Skeletal muscle cell (primary cell): ENCODE data around the gene CACUL1.
"Not testable (repeated sequence)": the region's sequence is repeated elsewhere in the genome, so short reads cannot be mapped to it uniquely, and the experiment has no call there.

Experiments used
- DNase-seq: peaks from one replicate; pipeline ENCODE4 v3.0.0-alpha.2; 2010; ENCODE audit warnings: low read depth
- H3K4me3 ChIP-seq: 2 replicates; pipeline ENCODE4 v1.5.1; 2011; ENCODE audit warnings: low read depth, mild to moderate bottlenecking, control low read depth, low read length, moderate library complexity

The CACUL1 gene

DNA sequence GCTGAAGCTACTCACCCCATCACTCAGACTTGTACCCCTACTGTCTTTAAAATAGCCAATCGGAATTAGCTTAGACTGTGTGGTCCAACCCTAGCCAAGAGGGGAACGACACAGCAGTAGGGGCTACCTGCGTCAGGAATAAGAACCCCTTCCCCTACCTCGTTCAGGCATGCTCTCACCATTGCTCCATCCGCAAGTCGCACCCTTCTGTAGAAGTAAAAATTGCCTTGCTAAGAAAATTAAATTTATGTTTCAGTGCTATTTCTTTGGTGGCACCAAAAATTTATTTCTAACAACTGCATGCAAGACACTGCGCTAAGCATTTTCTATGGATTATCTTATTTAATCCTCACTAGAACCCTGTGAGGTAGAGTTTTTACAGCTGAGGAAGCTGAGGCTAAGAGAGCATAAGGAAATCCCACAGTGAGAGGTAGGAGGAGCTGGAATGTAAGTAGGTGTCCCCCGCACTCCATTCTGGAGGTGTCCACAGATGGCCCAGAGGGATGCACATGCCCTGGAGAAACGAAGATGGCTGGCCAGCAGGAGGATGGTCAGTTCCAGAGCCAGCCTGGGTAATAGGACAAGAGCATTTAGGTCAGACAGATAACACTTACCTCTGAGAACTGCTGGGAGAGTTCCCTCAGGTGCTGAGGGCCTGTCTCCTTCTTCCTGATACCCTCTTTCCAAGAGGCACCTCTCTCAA is 15.3 kb upstream of the CACUL1 start:
- H3K4me3 ChIP-seq = no peak overlapping the region
- DNase-seq = no peak

DNA sequence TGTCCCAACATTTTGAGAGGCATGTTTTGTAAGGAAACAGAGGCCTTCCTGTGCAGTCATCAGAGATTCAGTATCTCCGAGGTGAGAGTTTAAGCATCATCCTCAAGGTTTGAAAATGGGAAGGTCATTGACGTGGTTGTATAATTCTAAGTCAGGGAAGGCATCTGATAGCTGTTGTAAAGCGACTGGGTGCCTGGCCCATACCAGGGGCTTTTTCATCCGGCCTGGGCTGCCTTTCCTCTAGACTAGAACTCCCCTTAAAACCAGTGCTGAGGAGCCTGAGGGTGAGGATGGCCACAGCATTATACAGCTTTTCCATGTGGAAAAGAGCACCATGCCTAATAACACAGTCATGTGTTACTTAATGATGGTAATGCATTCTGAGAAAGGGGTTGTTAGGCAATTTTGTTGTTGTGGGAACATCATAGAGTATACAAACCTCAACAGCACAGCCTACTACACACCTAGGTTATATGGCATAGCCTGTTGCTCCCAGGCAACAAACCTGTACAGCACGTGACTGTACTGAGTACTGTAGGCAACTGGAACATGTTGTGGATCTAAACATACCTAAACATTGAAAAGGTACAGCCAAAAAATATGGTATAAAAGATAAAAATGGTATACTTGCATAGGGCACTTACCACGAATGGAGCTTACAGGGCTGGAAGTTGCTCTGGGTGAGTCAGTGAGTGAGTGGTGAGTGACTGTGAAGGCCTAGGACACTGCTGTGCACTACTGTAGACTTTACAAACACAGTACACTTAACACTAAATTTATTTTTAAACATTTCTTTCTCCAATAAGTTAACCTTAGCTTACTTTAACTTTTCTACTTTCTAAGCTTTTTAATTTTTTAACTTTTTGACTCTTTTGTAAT is 13.5 kb upstream of the CACUL1 start:
- H3K4me3 ChIP-seq = no peak overlapping the region
- no peak for DNase-seq

DNA sequence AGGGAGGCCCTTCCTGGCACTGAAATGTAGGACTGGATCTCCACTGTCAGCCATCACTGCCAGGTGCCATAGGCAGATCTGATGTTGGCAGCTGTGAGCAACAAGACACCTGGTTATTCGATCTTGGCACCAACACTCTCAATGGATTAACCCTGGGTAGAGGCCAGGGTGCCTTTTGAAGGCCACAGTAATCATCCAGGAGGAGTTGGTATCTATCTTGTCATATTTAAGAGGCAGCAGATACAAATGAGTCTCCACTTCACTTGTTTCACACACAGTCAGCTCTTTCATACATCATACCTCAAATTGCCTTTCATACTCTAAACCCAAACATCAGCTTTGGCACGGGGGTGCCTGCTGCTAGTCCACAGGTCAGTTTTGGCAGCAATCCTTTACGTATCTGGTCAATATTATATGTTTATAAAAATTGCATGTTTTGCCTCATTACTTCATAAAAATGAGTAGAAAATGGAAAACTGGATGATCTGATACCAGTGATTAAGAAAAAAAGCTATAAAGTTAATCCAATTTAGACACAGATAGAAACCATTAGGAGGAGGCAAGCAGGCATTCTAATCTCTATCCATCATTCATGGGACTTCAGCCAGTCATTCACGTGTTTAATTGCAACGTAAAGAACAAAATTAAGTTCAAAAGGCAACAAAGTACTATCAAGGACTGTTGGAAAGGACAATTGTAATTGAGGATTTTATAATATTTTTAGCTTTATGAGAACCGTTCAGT is 12.7 kb upstream of the CACUL1 start:
- no peak for DNase-seq
- no peak overlapping the region for H3K4me3 ChIP-seq

DNA sequence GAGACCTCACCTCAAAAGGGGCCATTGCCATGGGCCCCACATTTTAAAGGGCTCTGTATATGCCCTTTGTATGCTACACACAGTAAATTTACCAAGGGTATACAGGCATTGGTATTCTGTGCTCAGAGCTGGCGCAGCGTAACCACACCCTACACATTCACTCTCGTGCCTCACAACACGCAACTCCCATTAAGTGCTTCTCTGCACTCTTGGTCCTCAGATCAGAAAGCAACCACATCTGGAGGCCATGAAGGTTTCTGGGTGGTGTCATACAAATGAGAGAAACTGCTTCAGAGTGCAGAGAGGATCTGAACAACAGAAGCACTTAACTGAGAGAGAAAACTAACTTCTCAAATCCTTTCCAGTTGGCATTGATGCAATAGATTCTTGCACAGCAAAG is 9.4 kb upstream of the CACUL1 start:
- H3K4me3 ChIP-seq = no peak overlapping the region
- DNase-seq = no peak

GRCh38 chr10:118763202-118763988 is 8.6 kb upstream of the CACUL1 start:
- no peak overlapping the region for H3K4me3 ChIP-seq
- DNase-seq = no peak

DNA sequence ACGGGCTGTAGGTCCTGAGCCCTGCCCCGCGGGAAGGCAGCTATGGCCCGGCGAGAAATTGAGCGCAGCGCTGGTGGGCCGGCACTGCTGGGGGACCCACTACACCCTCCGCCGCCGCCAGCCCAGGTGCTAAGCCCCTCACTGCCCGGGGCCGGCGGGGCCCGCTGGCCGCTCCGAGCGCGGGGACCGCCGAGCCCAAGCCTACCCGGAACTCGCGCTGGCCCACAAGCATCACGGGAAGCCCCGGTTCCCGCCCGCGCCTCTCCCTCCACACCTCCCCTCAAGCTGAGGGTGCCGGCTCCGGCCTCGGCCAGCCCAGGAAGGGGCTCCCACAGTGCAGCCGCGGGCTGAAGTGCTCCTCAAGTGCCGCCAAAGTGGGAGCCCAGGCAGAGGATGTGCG is 5.5 kb upstream of the CACUL1 start:
- no peak for DNase-seq
- no peak overlapping the region for H3K4me3 ChIP-seq

GRCh38 chr10:118758449-118758848 is 3.7 kb upstream of the CACUL1 start:
- no peak overlapping the region for H3K4me3 ChIP-seq
- no peak for DNase-seq

- DNase-seq = no peak
- peak overlapping the region; percentile 97 for H3K4me3 ChIP-seq
These were observed 578 bp downstream of the CACUL1 start for GRCh38 chr10:118754229-118754555.

DNA sequence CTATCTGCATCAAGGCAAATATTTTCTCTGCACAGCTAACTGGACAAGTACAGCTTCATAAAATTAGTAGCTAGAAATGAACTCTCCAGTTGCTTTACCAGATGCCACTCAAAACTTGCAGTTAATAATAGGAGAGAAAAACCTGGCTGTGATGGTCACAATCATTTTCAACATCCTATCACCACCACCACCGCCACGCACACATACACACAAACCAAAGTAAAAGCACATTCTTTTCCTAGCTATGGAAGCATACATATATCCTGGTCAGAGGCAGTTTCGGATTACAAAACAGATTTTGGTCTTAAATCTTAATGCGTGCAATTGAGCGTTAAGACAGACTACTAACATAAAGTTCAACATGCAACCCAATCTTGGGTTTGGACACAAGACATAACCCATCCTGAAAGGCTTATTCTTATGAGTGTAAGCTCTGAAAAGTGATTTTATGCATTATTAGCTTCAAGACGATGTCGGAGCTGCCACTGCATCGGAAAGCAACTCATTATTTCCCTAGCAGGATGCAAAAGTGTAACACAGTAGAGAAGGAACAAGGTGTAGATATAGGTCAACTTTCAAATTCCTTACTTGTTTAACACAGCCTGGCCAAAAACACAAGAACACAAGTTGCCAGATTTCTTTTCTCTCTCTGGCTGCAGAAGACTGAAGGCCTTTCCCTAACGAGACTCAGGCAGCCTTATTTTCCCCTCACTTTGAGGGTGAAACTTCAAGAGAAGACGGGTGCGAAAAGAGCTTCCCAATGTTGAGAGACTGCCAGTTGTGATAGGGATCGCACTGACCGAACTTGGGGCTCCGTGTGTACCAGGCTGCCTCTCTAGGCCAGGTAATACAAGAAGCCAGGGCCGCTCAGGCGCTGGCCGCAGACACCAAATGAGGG is 1.2 kb downstream of the CACUL1 start:
- DNase-seq = no peak

DNA sequence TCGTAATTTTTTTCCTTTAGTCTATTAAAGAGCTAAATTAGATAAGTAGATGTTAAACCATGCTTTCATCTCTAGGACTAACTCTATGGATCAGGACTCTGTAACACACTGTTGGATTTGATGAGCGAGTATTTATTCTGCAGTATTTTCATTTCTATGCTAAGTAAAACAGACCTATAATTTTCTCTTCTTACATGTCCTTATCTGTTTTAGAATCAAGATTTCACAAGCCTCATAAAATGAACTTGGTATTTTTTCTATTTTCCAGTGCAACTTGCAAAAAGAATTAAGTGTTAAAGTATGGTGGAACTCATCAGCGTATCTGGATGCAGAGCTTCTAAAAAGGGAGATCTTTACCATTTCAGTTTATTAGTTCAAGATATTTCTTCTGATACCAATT is 2.4 kb downstream of the CACUL1 start:
- peak overlapping the region; percentile 97 for H3K4me3 ChIP-seq
- DNase-seq = no peak

More for the DNA sequence above, 1.2 kb downstream of the CACUL1 start:
- H3K4me3 ChIP-seq = peak overlapping the region; percentile 97

DNA sequence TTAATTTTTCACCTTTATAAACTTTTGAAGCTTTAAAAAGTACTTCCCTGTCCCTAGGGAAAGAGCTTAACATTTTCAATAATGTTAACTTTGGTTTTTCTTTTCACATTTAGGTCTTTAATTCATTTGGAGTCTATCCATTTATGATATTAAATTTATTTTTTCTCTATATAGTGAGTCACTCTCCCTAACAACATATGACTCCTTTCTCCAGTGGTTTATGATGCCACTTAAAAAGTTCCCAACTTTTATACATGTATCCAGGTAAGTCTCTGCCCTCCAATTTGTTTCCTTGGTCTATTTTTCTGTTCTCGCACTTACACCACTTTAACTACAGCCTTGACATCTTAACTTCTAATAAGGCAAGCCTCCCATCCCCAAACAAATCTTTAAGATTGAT is 3.5 kb downstream of the CACUL1 start:
- no peak overlapping the region for H3K4me3 ChIP-seq
- no peak for DNase-seq

GRCh38 chr10:118748041-118748440 is 6.7 kb downstream of the CACUL1 start:
- DNase-seq = no peak
- no peak overlapping the region for H3K4me3 ChIP-seq

DNA sequence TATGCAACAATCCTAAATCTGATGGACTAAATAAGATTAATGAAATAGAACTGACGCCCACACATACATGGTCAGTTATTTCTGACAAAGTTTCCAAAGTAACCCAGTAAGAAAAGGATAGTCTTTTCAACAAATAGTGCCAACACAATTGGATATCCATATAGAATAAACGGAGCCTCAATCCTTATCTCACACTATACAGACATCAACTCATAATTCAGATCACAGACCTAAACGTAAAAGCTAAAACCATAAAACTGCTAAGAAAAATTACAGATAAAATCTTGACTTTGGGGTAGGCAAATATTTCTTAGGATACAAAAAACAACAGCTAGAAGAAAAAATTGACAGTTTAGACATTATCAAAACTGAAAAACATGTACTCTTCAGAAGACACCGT is 8.5 kb downstream of the CACUL1 start:
- H3K4me3 ChIP-seq = no peak overlapping the region
- no peak for DNase-seq

- DNase-seq = no peak
- no peak overlapping the region for H3K4me3 ChIP-seq
These were observed 9.7 kb downstream of the CACUL1 start for GRCh38 chr10:118745056-118745455.

DNA sequence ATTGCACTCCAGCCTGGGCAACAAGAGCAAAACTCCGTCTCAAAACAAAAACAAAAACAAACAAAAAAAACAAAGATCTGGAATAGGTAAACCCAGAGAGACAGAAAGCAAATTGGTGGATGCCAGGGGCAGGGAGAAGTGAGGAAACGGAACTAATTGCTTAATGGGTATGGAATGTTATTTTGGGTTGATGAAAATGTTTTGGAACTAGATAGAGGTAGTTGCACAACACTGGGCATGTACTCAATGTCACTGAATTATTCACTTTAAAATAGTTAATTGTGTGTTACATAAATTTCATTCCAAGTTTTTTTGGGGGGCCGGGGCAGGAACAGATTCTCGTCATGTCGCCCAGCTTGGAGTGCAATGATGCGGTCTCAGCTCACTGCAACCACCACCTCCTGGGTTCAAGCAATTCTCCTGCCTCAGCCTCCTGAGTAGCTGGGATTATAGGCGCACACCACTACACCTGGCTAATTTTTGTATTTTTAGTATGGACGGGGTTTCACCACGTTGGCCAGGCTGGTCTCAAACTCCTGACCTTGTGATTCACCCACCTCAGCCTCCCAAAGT is 10.3 kb downstream of the CACUL1 start:
- H3K4me3 ChIP-seq, DNase-seq: not testable (repeated sequence)

DNA sequence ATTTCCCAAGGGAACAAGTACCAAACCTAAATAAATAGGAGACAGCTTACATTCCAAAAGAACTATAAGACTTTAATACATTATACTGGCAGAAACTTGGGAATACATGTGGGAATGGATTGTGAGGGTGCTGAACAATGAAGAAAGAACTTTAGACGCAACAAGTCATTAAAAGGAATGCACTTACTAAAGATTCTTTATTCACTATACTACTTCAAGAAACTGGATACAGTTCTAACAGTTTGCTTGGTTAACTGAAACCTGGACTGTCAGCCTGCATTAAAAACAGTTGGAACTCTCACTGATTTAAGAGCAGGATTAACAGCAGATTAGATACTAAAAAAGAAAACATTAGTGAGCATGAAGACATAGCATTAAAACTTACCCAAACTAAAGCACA is 12.0 kb downstream of the CACUL1 start:
- DNase-seq = no peak
- no peak overlapping the region for H3K4me3 ChIP-seq

DNA sequence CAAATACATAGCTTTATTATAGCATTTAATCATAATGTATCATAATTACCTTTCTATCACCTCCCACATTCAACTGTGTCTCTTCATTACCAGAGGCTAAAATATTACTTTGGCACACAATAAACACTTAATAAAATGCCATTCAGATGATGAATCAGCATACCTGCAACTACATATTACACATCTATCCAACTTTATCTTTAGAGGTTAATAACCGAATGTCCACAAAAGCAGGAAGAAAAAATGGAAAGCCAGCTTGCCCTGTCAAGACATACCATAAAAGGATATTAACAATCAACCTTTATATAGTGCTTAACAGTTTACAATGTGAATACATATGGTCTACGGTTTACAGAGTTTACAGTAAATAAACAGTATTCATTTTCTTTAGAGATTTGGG is 12.7 kb downstream of the CACUL1 start:
- DNase-seq = no peak
- no peak overlapping the region for H3K4me3 ChIP-seq

DNA sequence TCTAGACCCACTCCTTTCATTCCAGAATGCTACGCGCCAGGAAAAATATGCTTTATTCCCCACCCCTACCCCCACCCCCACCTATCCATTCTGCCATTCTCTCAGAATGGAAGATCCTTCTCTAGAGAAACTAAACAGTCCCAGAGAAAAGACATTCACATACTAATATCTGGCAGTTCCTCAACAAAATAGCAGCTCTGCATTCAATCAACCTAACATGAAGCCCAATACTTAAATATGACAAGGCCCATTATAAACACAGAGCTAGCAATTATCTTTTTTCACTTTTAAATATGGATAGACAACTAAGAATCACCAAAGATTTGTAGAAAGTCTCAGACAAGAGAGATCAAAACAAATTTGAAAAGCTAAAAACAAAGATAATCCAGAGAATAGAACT is 16.4 kb downstream of the CACUL1 start:
- no peak overlapping the region for H3K4me3 ChIP-seq
- no peak for DNase-seq
